GM18511 (cell line): ENCODE measurements around the gene TGFBR2.

ENCODE experiments used
- ATAC-seq: cut with Tn5 transposase; IDR thresholded peaks from one replicate; pipeline ENCODE4 v1.9.1; 2021; ENCODE audit warnings: mild to moderate bottlenecking, moderate library complexity; ENCODE audit not compliant: unreplicated experiment

TGFBR2 gene

GRCh38 chr3:30708472-30708871, 102.1 kb downstream of the TGFBR2 start:
- no peak for ATAC-seq

GRCh38 chr3:30710017-30710416, 103.6 kb downstream of the TGFBR2 start:
- no peak for ATAC-seq

- ATAC-seq: no peak
Observed at GRCh38 chr3:30711151-30711550, 104.8 kb downstream of the TGFBR2 start.

- no peak for ATAC-seq
Observed at GRCh38 chr3:30711867-30712266, 105.5 kb downstream of the TGFBR2 start.

GRCh38 chr3:30712991-30713390, 106.6 kb downstream of the TGFBR2 start:
- ATAC-seq: no peak

GRCh38 chr3:30713885-30714503, 107.6 kb downstream of the TGFBR2 start:
- ATAC-seq: no peak

GRCh38 chr3:30719536-30719935, 113.1 kb downstream of the TGFBR2 start:
- no peak for ATAC-seq

GRCh38 chr3:30720586-30721313, 114.3 kb downstream of the TGFBR2 start:
- ATAC-seq: no peak

GRCh38 chr3:30721314-30721634, 114.9 kb downstream of the TGFBR2 start:
- no peak for ATAC-seq

- no peak for ATAC-seq
Observed at GRCh38 chr3:30723211-30723610, 116.8 kb downstream of the TGFBR2 start.

- no peak for ATAC-seq
Observed at GRCh38 chr3:30724863-30725262, 118.5 kb downstream of the TGFBR2 start.

GRCh38 chr3:30728143-30728542, 121.7 kb downstream of the TGFBR2 start:
- ATAC-seq: no peak

GRCh38 chr3:30729512-30729911, 123.1 kb downstream of the TGFBR2 start:
- no peak for ATAC-seq

- ATAC-seq: no peak
Observed at GRCh38 chr3:30729936-30730335, 123.5 kb downstream of the TGFBR2 start.

- ATAC-seq: no peak
Observed at GRCh38 chr3:30730967-30731366, 124.6 kb downstream of the TGFBR2 start.

GRCh38 chr3:30733209-30733608, 126.8 kb downstream of the TGFBR2 start:
- ATAC-seq: no peak

- no peak for ATAC-seq
Observed at GRCh38 chr3:30733696-30734095, 127.3 kb downstream of the TGFBR2 start.

GRCh38 chr3:30737743-30738499, 131.5 kb downstream of the TGFBR2 start:
- ATAC-seq: no peak

- ATAC-seq: no peak
Observed at GRCh38 chr3:30738605-30739004, 132.2 kb downstream of the TGFBR2 start.

- no peak for ATAC-seq
Observed at GRCh38 chr3:30741889-30742288, 135.5 kb downstream of the TGFBR2 start.

GRCh38 chr3:30742796-30743619, 136.6 kb downstream of the TGFBR2 start:
- no peak for ATAC-seq
